GM19043 (cell line): ENCODE measurements around the gene PARP6.

Source experiments
- ATAC-seq: cut with Tn5 transposase; IDR thresholded peaks from one replicate; pipeline ENCODE4 v1.9.1; 2021; ENCODE audit warnings: low read depth; ENCODE audit not compliant: unreplicated experiment

PARP6 gene

GRCh38 chr15:72272213-72272996 lies at the start of gene PARP6:
PARP6 (minus strand) TSS chr15:72272554; CDS start chr15:72267477, 5,077 bp downstream.
- ATAC-seq: peak; percentile 96

- peak; percentile 53 for ATAC-seq
These were observed 47.8 kb upstream of the PARP6 start, which contains the start of gene CELF6 for GRCh38 chr15:72319985-72320671. CELF6 (minus strand) TSS chr15:72320157; CDS start chr15:72319874, 283 bp downstream.

GRCh38 chr15:72319360-72319984 lies 47.1 kb upstream of the PARP6 start:
- ATAC-seq: no peak

GRCh38 chr15:72318408-72318942 lies 46.1 kb upstream of the PARP6 start:
- ATAC-seq: no peak

- ATAC-seq: no peak
These were observed 43.5 kb upstream of the PARP6 start for GRCh38 chr15:72315706-72316370.

GRCh38 chr15:72313881-72314280 lies 41.5 kb upstream of the PARP6 start:
- no peak for ATAC-seq

GRCh38 chr15:72313448-72313840 lies 41.1 kb upstream of the PARP6 start:
- no peak for ATAC-seq

GRCh38 chr15:72312605-72313447 lies 40.5 kb upstream of the PARP6 start:
- no peak for ATAC-seq

- no peak for ATAC-seq
These were observed 34.7 kb upstream of the PARP6 start for GRCh38 chr15:72307026-72307425.

GRCh38 chr15:72306211-72306785 lies 33.9 kb upstream of the PARP6 start:
- ATAC-seq: no peak

GRCh38 chr15:72304596-72304995 lies 32.2 kb upstream of the PARP6 start:
- no peak for ATAC-seq

- no peak for ATAC-seq
These were observed 30.6 kb upstream of the PARP6 start for GRCh38 chr15:72302955-72303354.

- ATAC-seq: no peak
These were observed 17.4 kb upstream of the PARP6 start for GRCh38 chr15:72289597-72290325.

- no peak for ATAC-seq
These were observed 16.6 kb upstream of the PARP6 start for GRCh38 chr15:72288796-72289596.

GRCh38 chr15:72285927-72286516 lies 13.7 kb upstream of the PARP6 start:
- no peak for ATAC-seq

- ATAC-seq: no peak
These were observed 13.0 kb upstream of the PARP6 start for GRCh38 chr15:72285402-72285801.

- ATAC-seq: no peak
These were observed 12.4 kb upstream of the PARP6 start for GRCh38 chr15:72284781-72285180.

- ATAC-seq: no peak
These were observed 9.4 kb upstream of the PARP6 start for GRCh38 chr15:72281713-72282112.
